ENCODE measurements around the gene LIPG.
"Not testable (repeated sequence)": the region's sequence is repeated elsewhere in the genome, so short reads cannot be mapped to it uniquely, and the experiment has no call there.

DNA sequence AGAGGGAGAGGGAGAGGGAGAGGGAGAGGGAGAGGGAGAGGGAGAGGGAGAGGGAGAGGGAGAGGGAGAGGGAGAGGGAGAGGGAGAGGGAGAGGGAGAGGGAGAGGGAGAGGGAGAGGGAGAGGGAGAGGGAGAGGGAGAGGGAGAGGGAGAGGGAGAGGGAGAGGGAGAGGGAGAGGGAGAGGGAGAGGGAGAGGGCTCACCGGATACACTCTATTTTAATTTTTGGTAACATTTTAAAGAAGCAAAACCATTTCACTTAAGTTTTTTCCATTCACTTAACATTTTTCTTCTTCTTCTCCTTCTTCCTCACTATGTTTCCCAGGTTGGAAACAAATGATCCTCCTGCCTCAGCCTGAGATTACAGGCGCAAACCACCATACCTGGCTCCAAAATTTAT is 17.2 kb downstream of the LIPG start:
- TF ChIP-seq, protein P1, sequence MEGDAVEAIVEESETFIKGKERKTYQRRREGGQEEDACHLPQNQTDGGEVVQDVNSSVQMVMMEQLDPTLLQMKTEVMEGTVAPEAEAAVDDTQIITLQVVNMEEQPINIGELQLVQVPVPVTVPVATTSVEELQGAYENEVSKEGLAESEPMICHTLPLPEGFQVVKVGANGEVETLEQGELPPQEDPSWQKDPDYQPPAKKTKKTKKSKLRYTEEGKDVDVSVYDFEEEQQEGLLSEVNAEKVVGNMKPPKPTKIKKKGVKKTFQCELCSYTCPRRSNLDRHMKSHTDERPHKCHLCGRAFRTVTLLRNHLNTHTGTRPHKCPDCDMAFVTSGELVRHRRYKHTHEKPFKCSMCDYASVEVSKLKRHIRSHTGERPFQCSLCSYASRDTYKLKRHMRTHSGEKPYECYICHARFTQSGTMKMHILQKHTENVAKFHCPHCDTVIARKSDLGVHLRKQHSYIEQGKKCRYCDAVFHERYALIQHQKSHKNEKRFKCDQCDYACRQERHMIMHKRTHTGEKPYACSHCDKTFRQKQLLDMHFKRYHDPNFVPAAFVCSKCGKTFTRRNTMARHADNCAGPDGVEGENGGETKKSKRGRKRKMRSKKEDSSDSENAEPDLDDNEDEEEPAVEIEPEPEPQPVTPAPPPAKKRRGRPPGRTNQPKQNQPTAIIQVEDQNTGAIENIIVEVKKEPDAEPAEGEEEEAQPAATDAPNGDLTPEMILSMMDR (conservative IDR thresholded peaks at IDR 0.05; ENCODE audit: low read length), result not testable (repeated sequence)
- TF ChIP-seq EZH2phosphoT487 (IDR thresholded peaks at IDR 0.05; ENCODE audit: borderline replicate concordance), result not testable (repeated sequence)
